ENCODE measurements around the gene ATP1B3. TPM values are rescaled to one million over a fixed set of nuclear protein-coding genes. Genes with fewer than 3 reads are reported as not detected.
"Not testable (repeated sequence)": the region's sequence is repeated elsewhere in the genome, so short reads cannot be mapped to it uniquely, and the experiment has no call there.

The ATP1B3 gene
- total RNA-seq, 1 experiment from 2014 or later, result 94.3 TPM

- Histone ChIP-seq H3K27ac (no peak overlapping the region), H3K4me3 (no peak overlapping the region), H3K9me3 (replicated peaks) (no peaks in the 10 kb centered on the region), H3K27me3 (no peaks in the 10 kb centered on the region), H3K4me1 (no peaks in the 10 kb centered on the region), H3K36me3 (peaks cover 65% of the 10 kb centered on the region)
- DNase-seq, result no peak
These were observed 33.0 kb downstream of the ATP1B3 start for GRCh38 chr3:141909408-141909807.

GRCh38 chr3:141909986-141910385 is 33.5 kb downstream of the ATP1B3 start:
- not testable (repeated sequence) for H3K4me1 ChIP-seq; H3K27me3 ChIP-seq; H3K27ac ChIP-seq; H3K4me3 ChIP-seq; DNase-seq; H3K9me3 ChIP-seq (replicated peaks)
- H3K36me3 ChIP-seq, result peaks cover 67% of the 10 kb centered on the region

- H3K36me3 ChIP-seq, result peaks cover 57% of the 10 kb centered on the region
- no peaks in the 10 kb centered on the region for H3K4me1 ChIP-seq
- DNase-seq, result peak; percentile 56 to 78
- H3K9me3 ChIP-seq (replicated peaks), result no peaks in the 10 kb centered on the region
- no peak overlapping the region for H3K27ac ChIP-seq
- no peaks in the 10 kb centered on the region for H3K27me3 ChIP-seq
- H3K4me3 ChIP-seq, result no peak overlapping the region
These were observed 36.8 kb downstream of the ATP1B3 start for GRCh38 chr3:141913150-141913811.

DNA sequence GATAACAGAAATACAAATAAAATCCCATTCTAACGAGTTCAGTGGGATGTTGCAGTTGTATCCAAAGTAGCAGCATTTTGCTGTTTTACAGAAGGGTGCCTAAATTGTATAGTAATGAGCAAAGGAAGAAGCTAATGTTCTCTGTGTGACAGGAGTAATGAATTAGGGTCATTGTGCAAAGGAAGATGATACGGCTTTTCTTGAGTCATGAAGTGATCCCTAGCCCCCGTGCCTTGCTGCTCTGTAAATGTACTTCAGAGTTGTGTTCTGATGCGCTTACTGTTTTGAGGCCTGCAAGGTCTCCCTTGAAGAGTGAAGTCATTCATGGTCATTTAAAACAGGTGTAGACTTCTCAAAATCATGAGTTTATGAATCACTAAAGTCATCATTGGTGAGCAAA is 37.9 kb downstream of the ATP1B3 start:
- H3K27ac ChIP-seq, result no peak overlapping the region
- DNase-seq, result no peak
- H3K9me3 ChIP-seq (replicated peaks), result no peaks in the 10 kb centered on the region
- H3K27me3 ChIP-seq, result no peaks in the 10 kb centered on the region
- no peaks in the 10 kb centered on the region for H3K4me1 ChIP-seq
- H3K36me3 ChIP-seq, result peaks cover 47% of the 10 kb centered on the region
- no peak overlapping the region for H3K4me3 ChIP-seq

- H3K27me3 ChIP-seq, result no peaks in the 10 kb centered on the region
- no peak for DNase-seq
- H3K36me3 ChIP-seq, result peaks cover 41% of the 10 kb centered on the region
- H3K4me3 ChIP-seq, result no peak overlapping the region
- no peaks in the 10 kb centered on the region for H3K9me3 ChIP-seq (replicated peaks)
- H3K4me1 ChIP-seq, result no peaks in the 10 kb centered on the region
- H3K27ac ChIP-seq, result no peak overlapping the region
These were observed 38.6 kb downstream of the ATP1B3 start for GRCh38 chr3:141915016-141915415.

DNA sequence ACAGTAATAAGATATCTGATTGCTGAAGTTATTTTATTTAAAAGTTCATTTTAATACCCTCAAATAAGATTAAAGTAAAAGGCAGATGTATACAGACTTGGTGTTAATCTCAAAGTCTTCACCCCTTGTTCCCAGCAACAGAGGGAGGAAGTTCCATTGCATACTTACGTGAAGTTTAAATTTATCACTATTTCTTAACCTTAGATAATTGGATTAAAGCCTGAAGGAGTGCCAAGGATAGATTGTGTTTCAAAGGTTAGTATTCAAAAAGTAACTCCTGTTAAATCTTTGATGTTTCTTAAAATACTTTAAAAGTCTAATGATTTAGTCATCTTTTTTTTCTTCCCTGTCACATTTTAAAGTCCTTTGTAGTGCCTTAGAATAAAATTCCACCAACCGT is 39.3 kb downstream of the ATP1B3 start:
- H3K4me3 ChIP-seq, result no peak overlapping the region
- no peaks in the 10 kb centered on the region for H3K4me1 ChIP-seq
- H3K9me3 ChIP-seq (replicated peaks), result no peaks in the 10 kb centered on the region
- no peaks in the 10 kb centered on the region for H3K27me3 ChIP-seq
- DNase-seq, result no peak
- peaks cover 41% of the 10 kb centered on the region for H3K36me3 ChIP-seq
- no peak overlapping the region for H3K27ac ChIP-seq

- Histone ChIP-seq H3K9me3 (replicated peaks) (no peaks in the 10 kb centered on the region), H3K27ac (no peak overlapping the region), H3K4me1 (no peaks in the 10 kb centered on the region), H3K36me3 (peaks cover 25% of the 10 kb centered on the region), H3K4me3 (no peak overlapping the region), H3K27me3 (no peaks in the 10 kb centered on the region)
- no peak for DNase-seq
These were observed 44.3 kb downstream of the ATP1B3 start for GRCh38 chr3:141920701-141921100.

GRCh38 chr3:141921316-141921715 is 44.9 kb downstream of the ATP1B3 start:
- Histone ChIP-seq H3K4me3 (no peak overlapping the region), H3K9me3 (replicated peaks) (no peaks in the 10 kb centered on the region), H3K36me3 (peaks cover 27% of the 10 kb centered on the region), H3K4me1 (no peaks in the 10 kb centered on the region), H3K27me3 (no peaks in the 10 kb centered on the region), H3K27ac (no peak overlapping the region)
- no peak for DNase-seq

- not testable (repeated sequence) for H3K27ac ChIP-seq; H3K4me1 ChIP-seq; H3K27me3 ChIP-seq; H3K9me3 ChIP-seq (replicated peaks); H3K4me3 ChIP-seq; DNase-seq
- peaks cover 21% of the 10 kb centered on the region for H3K36me3 ChIP-seq
These were observed 49.2 kb downstream of the ATP1B3 start for GRCh38 chr3:141925677-141926076.

DNA sequence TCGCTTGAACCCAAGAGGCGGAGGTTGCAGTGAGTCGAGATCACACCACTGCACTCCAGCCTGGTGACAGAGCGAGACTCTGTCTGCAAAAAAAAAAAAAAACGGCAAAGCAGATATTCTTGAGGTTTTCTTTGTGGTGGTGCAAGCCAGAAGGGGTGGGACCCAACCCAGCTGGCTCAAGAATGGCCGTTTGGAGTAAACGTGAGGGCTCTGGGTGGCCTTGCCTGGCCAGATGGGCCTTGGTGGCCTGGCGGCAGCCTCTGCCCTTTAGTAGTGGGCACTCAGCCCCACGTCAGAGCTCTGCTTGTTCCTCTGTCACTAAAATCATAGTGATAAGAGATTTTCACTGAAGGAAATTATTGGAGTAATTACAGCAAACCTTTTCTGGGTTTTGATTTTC is 50.5 kb downstream of the ATP1B3 start:
- Histone ChIP-seq H3K27ac (no peak overlapping the region), H3K9me3 (replicated peaks) (no peaks in the 10 kb centered on the region), H3K36me3 (peaks cover 21% of the 10 kb centered on the region), H3K4me3 (no peak overlapping the region), H3K4me1 (no peaks in the 10 kb centered on the region), H3K27me3 (no peaks in the 10 kb centered on the region)
- no peak for DNase-seq

GRCh38 chr3:141928631-141929270 is 52.3 kb downstream of the ATP1B3 start:
- Histone ChIP-seq H3K27ac (no peak overlapping the region), H3K4me3 (no peak overlapping the region), H3K27me3 (no peaks in the 10 kb centered on the region), H3K4me1 (peaks cover 2% of the 10 kb centered on the region; the same call in 1 of the 2 replicates), H3K36me3 (peaks cover 13% of the 10 kb centered on the region), H3K9me3 (replicated peaks) (no peaks in the 10 kb centered on the region)
- DNase-seq, result no peak

DNA sequence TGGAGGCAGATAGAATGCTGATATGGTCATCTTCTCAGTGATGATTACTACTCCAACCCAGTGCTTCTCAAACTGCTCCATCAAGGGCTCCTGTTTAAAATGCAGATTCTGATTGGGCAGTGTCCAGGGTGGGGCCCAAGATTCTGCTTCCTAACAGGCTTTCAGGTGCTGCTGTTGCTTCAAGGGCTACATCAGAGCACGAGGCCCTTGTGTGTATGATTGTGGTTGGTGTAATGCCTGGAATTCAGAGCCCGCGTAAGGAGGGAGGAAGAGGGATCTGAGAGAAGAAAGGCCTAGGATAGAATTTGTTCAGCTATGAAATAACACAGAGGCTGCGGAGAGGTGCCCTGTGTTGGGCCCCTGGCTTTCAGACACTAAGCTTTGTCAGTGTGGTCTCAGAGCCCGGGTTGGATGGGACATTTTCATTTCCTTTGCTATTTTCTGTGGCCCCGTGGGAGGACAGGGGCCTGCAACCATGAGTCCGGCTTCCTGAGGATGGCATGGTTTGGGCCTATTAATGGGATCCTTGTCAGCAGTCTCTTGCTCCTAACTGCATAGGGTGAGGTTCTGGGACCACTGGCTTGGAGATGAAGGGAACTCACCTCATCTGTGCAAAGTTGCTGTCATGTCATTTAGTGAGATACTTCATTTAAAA is 53.0 kb downstream of the ATP1B3 start:
- H3K4me1 ChIP-seq, result peaks cover 7% of the 10 kb centered on the region; the same call in 1 of the 2 replicates
- no peak overlapping the region for H3K27ac ChIP-seq
- no peak for DNase-seq
- peaks cover 10% of the 10 kb centered on the region; the same call in 1 of the 2 replicates for H3K36me3 ChIP-seq
- no peaks in the 10 kb centered on the region for H3K27me3 ChIP-seq
- H3K4me3 ChIP-seq, result no peak overlapping the region
- H3K9me3 ChIP-seq (replicated peaks), result no peaks in the 10 kb centered on the region

GRCh38 chr3:141930801-141931200 is 54.4 kb downstream of the ATP1B3 start:
- Histone ChIP-seq H3K4me1 (peaks cover 7% of the 10 kb centered on the region; the same call in 1 of the 2 replicates), H3K9me3 (replicated peaks) (no peaks in the 10 kb centered on the region), H3K4me3 (no peak overlapping the region), H3K36me3 (peaks cover 10% of the 10 kb centered on the region; the same call in 1 of the 2 replicates), H3K27ac (no peak overlapping the region), H3K27me3 (no peaks in the 10 kb centered on the region)
- DNase-seq, result no peak

DNA sequence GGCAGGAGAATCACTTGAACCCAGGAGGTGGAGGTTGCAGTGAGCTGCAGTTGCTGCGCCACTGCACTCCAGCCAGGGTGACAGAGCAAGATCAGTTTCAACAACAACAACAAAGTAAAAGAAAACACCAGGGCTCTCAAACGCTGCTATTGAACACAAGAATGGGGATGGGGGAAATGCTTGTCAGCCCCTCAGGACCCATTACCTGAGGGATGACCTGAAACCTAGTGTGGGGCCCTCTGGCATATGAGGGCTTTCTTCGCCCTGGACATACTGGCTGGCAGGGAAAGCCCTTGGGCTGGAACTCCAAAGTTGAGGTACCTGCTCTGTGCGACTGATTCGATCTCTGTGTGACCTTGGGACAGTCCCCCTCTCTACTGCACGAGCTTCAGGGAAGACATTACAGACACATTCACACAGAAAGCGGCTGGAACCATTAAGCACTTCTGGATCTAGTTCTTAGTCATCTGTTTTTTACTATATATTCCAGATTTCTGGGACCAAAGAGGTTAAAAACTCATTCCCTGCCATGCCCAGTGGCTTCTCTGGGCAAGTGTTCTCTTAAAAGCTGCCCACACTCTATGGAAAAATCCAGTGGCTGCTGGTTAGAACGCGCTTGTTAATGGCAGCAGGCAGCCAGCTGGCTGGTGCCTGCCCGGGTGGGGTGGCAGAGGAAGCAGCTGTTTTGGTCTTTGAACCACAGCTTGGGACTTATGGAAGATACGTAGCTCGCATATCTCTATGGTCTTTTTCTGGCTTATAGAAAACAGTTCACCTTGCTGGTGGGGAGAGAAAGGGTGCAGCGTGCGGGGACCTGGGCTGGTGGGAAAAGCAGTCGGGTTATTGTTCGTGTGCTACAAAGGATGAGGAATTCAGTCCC is 57.2 kb downstream of the ATP1B3 start:
- peak; percentile 42 to 61 for DNase-seq
- Histone ChIP-seq H3K4me1 (peaks cover 7% of the 10 kb centered on the region; the same call in 1 of the 2 replicates), H3K27ac (peak overlapping the region; percentile 3; the same call in 1 of the 2 replicates)

More for the DNA sequence above, 57.2 kb downstream of the ATP1B3 start:
- Histone ChIP-seq H3K9me3 (replicated peaks) (no peaks in the 10 kb centered on the region), H3K36me3 (no peaks in the 10 kb centered on the region), H3K4me3 (no peak overlapping the region), H3K27me3 (no peaks in the 10 kb centered on the region)

All from SJCRH30 (cell line).